Measurements from ENCODE around the gene CD300LG.

CD300LG gene

GRCh38 chr17:43817826-43818225 is 29.1 kb upstream of the CD300LG start:
- Histone ChIP-seq H3K27me3 (replicated peaks) (no peaks in the 10 kb centered on the region), H3K36me3 (replicated peaks) (peaks cover 30% of the 10 kb centered on the region), H3K4me3 (ENCODE audit: low read depth, low read length) (no peak overlapping the region), H3K27ac (no peak overlapping the region)
- no peak for TF ChIP-seq CTCF (IDR thresholded peaks at IDR 0.05; ENCODE audit: low read depth, low read length, missing control alignments)
- in situ Hi-C loops (cut with HindIII; ENCODE audit: low pct_ligation_motif_present, low sequenced_read_pairs), result no loop called here
- DNase-seq, result no peak

GRCh38 chr17:43818966-43819365 is 28.0 kb upstream of the CD300LG start:
- TF ChIP-seq CTCF (IDR thresholded peaks at IDR 0.05; ENCODE audit: low read depth, low read length, missing control alignments), result no peak
- H3K36me3 ChIP-seq (replicated peaks), result peaks cover 28% of the 10 kb centered on the region
- H3K4me3 ChIP-seq (ENCODE audit: low read depth, low read length), result no peak overlapping the region
- H3K27ac ChIP-seq, result no peak overlapping the region
- no peak for DNase-seq
- H3K27me3 ChIP-seq (replicated peaks), result no peaks in the 10 kb centered on the region
- in situ Hi-C loops (cut with HindIII; ENCODE audit: low pct_ligation_motif_present, low sequenced_read_pairs), result no loop called here

GRCh38 chr17:43820759-43821158 is 26.2 kb upstream of the CD300LG start:
- H3K4me3 ChIP-seq (ENCODE audit: low read depth, low read length), result no peak overlapping the region
- no peak for TF ChIP-seq CTCF (IDR thresholded peaks at IDR 0.05; ENCODE audit: low read depth, low read length, missing control alignments)
- DNase-seq, result no peak
- peaks cover 35% of the 10 kb centered on the region for H3K36me3 ChIP-seq (replicated peaks)
- in situ Hi-C loops (cut with HindIII; ENCODE audit: low pct_ligation_motif_present, low sequenced_read_pairs), result no loop called here
- H3K27ac ChIP-seq, result no peak overlapping the region
- H3K27me3 ChIP-seq (replicated peaks), result no peaks in the 10 kb centered on the region

GRCh38 chr17:43822570-43823190 is 24.3 kb upstream of the CD300LG start:
- H3K36me3 ChIP-seq (replicated peaks), result peaks cover 36% of the 10 kb centered on the region

GRCh38 chr17:43823350-43824084 is 23.5 kb upstream of the CD300LG start:
- TF ChIP-seq CTCF (IDR thresholded peaks at IDR 0.05; ENCODE audit: low read depth, low read length, missing control alignments), result no peak
- H3K27ac ChIP-seq, result no peak overlapping the region
- no peaks in the 10 kb centered on the region for H3K27me3 ChIP-seq (replicated peaks)
- in situ Hi-C loops (cut with HindIII; ENCODE audit: low pct_ligation_motif_present, low sequenced_read_pairs), result no loop called here
- peaks cover 39% of the 10 kb centered on the region for H3K36me3 ChIP-seq (replicated peaks)
- no peak for DNase-seq
- H3K4me3 ChIP-seq (ENCODE audit: low read depth, low read length), result no peak overlapping the region

More at GRCh38 chr17:43822570-43823190, 24.3 kb upstream of the CD300LG start:
- TF ChIP-seq CTCF (IDR thresholded peaks at IDR 0.05; ENCODE audit: low read depth, low read length, missing control alignments), result no peak
- Histone ChIP-seq H3K27me3 (replicated peaks) (no peaks in the 10 kb centered on the region), H3K4me3 (ENCODE audit: low read depth, low read length) (no peak overlapping the region), H3K27ac (no peak overlapping the region)
- in situ Hi-C loops (cut with HindIII; ENCODE audit: low pct_ligation_motif_present, low sequenced_read_pairs), result no loop called here
- no peak for DNase-seq
